Peyer's patch (tissue), 4 donors: ENCODE results near the gene KPNA2. TPM values are rescaled to one million over a fixed set of nuclear protein-coding genes. Genes with fewer than 3 reads are reported as not detected.
"Not testable (repeated sequence)": the region's sequence is repeated elsewhere in the genome, so short reads cannot be mapped to it uniquely, and the experiment has no call there.

Experiments used
- DNase-seq, 3 donors: peaks; one replicate each; pipeline ENCODE4 v3.0.0-alpha.2; 2017 to 2019
- H3K27ac ChIP-seq, 4 donors: fragments of 200-600 bp; sonication (generic); one replicate each; pipeline ENCODE4 v1.5.1; 2016 to 2019
- H3K27me3 ChIP-seq, 2 donors: fragments of 200-600 bp; sonication (generic); one replicate each; pipeline ENCODE4 v1.5.1; 2019
- H3K36me3 ChIP-seq, 3 donors: fragments of 200-600 bp; sonication (generic); one replicate each; pipeline ENCODE4 v1.5.1; 2016 to 2019
- H3K4me1 ChIP-seq, 4 donors: fragments of 200-600 bp; sonication (generic); one replicate each; pipeline ENCODE4 v1.5.1; 2016 to 2019
- H3K4me3 ChIP-seq, 4 donors: fragments of 200-600 bp; sonication (generic); 1 replicate in 3 of 4; 2 replicates in 1 of 4; pipeline ENCODE4 v1.5.1; 2016 to 2019; ENCODE audit warnings: mild to moderate bottlenecking in 1 of 4
- H3K9me3 ChIP-seq, 4 donors: fragments of 200-600 bp; sonication (generic); one replicate each; pipeline ENCODE4 v1.5.1; 2016 to 2019; ENCODE audit warnings: mild to moderate bottlenecking in 1 of 4
- POLR2A ChIP-seq, 2 donors: fragments of 450-650 bp; IDR thresholded peaks; one replicate each; pipeline ENCODE4 v1.5.1; 2017; ENCODE audit warnings: antibody characterized with exemption in 2 of 2, mild to moderate bottlenecking in 2 of 2, moderate library complexity in 2 of 2
- total RNA-seq, 4 donors: library from RNA; depleted of rRNA; stranded (reverse); fragments of >200 nt; gene quantifications; one replicate each; pipeline ENCODE4 v1.1.0, GENCODE V29; 2016
- TF ChIP-seq, protein P1 (sequence below), 6 experiments: fragments of 450-650 bp in 4 of 6; fragments of 200-600 bp in 2 of 6; sonication (generic) in 1 of 6; IDR thresholded peaks; one replicate each; pipeline ENCODE4 v1.5.1; 2017 to 2019; ENCODE audit warnings: antibody characterized with exemption in 6 of 6, mild to moderate bottlenecking in 3 of 6, moderate library complexity in 1 of 6

KPNA2 gene
- total RNA-seq, 4 donors from 2014 or later, result 11.7 to 21.5 (median 15.2) TPM

DNA sequence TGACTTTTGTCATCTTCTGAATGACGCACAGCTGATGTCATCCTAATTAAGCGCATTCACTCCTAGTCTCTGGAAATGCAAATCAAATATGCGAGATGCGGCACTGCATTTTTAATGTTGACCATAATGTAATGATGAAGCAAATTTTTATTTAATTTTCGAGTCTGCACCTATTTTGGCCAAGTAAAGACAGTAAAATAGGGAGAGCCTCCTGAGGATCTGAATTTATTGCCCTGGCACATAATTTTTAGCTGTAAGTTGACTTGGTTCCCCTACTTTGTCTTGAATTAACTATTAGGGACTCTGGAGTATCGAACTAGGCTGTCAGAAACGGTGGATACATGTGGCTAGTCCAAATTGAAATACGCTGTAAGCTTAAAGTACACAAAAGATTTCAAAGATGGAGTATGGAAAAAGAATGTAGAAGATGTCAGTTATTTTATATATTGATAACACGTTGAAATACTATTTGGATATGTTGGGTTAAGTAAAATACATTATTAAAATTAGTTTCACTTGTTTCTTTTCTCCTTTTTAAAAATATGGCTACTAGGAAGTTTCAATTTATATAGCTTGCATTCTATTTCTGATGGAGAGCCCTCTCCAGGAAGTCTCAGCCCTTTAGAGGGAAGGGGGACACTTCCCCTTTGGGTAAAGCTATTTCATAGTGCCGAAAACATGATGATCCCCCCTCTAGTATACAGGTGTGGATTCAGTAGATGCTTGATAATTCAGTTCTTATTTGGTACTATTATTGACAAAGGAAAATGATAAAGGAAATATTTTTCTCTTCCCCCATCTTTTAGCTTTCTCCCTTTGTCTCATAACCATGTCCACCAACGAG is 991 bp downstream of the KPNA2 start:
- Histone ChIP-seq H3K4me1 (peaks cover 0 to 6% (median 0%) of the 10 kb centered on the region in 4 donors), H3K4me3 (peak overlapping the region; percentile 67 to 96 (median 87)), H3K36me3 (peaks cover 0 to 24% (median 3%) of the 10 kb centered on the region in 3 donors), H3K9me3 (no peaks in the 10 kb centered on the region), H3K27ac (peak overlapping the region; percentile 72 to 87 (median 80)), H3K27me3 (no peaks in the 10 kb centered on the region)
- no peak for TF ChIP-seq POLR2A (IDR thresholded peaks at IDR 0.05)
- TF ChIP-seq, protein P1, sequence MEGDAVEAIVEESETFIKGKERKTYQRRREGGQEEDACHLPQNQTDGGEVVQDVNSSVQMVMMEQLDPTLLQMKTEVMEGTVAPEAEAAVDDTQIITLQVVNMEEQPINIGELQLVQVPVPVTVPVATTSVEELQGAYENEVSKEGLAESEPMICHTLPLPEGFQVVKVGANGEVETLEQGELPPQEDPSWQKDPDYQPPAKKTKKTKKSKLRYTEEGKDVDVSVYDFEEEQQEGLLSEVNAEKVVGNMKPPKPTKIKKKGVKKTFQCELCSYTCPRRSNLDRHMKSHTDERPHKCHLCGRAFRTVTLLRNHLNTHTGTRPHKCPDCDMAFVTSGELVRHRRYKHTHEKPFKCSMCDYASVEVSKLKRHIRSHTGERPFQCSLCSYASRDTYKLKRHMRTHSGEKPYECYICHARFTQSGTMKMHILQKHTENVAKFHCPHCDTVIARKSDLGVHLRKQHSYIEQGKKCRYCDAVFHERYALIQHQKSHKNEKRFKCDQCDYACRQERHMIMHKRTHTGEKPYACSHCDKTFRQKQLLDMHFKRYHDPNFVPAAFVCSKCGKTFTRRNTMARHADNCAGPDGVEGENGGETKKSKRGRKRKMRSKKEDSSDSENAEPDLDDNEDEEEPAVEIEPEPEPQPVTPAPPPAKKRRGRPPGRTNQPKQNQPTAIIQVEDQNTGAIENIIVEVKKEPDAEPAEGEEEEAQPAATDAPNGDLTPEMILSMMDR (IDR thresholded peaks at IDR 0.05), result no peak
- DNase-seq, result no peak

DNA sequence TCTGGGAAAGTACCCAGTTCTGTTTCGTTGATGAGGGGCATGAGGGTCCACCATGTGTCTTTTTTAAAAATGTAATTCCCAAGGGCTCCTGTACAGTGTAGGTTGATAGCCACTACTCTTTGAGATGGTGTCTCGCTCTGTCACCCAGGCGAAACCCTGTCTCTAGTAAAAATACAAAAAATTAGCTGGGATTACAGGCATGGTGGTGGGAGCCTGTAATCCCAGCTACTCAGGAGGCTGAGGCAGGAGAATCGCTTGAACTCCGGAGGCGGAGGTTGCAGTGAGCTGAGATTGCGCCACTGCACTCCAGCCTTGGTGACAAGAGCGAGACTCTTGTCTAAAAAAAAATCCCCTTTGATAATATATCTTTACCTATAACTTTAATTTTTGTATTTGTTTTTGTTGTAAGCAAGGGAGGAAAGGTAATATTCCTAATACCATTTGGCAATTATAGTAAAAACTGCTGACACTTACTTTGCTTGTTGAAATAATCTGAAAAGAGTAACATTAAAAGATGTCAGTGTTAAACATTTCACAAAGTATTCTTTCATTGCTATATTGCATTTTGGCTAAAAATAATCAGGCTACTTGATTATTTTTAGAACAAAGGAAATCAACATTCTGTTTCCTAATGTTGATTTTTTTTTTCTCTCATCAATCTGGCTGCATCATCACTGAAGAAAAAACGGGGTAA is 11.8 kb downstream of the KPNA2 start:
- no peaks in the 10 kb centered on the region for H3K9me3 ChIP-seq
- no peaks in the 10 kb centered on the region for H3K4me1 ChIP-seq
- H3K4me3 ChIP-seq, result no peak overlapping the region
- no peak for TF ChIP-seq POLR2A (IDR thresholded peaks at IDR 0.05)
- TF ChIP-seq, protein P1 (IDR thresholded peaks at IDR 0.05), result no peak
- no peak for DNase-seq
- H3K27me3 ChIP-seq, result no peaks in the 10 kb centered on the region
- peaks cover 0 to 36% (median 0%) of the 10 kb centered on the region in 3 donors for H3K36me3 ChIP-seq
- no peak overlapping the region for H3K27ac ChIP-seq

DNA sequence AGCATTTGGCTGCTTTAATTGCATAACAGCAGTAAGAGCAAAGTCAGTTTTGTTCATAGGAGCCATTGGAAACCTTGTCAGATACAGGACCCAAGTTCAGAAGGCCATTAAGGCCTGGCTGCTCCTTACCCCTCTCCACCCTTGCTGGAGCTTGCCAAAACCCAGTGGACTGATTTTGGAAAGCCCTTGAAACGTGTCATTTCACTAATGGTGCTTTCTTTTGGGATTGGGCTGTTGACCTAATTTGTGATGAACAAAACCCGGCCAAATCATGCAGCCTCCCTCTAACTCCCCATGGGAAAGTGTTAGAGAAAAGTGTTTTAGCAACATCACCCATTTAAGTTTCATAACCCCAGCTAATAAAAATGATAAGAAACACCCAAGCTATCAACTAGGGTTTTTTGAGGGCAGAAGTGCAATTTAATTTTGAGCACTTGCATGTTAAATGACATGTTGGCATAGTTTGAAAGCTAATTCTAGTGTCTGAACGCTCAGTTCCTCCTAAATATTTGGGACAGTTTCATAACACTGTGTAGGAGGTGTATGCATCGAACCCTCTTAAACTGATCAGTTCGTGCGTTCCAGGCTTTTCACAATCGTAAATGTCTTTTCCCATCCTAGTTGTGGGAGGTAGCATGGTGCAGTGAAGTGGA is 12.5 kb downstream of the KPNA2 start:
- not testable (repeated sequence) for H3K4me3 ChIP-seq, H3K9me3 ChIP-seq, H3K27me3 ChIP-seq, DNase-seq, H3K4me1 ChIP-seq, H3K27ac ChIP-seq
- H3K36me3 ChIP-seq, result peaks cover 0 to 30% (median 0%) of the 10 kb centered on the region in 3 donors

DNA sequence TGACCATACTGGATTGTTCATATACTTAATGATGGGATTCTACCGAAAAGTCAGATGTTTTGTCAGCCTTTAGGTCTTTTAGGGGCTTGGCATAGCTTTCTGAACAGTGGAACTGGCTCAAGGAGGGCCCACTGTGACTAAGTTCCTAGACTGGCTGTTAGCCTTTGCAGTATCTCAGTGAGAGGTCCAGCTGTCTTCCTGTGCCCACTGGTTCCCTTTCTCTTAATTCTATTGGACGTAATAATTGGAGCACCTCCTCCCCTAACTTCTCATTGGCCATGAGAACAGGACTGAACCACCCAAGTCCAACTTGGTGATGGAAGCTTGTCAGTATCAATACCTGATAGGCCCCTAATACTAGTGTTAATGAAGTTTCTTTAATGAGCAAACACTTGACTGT is 13.5 kb downstream of the KPNA2 start:
- Histone ChIP-seq H3K9me3 (no peaks in the 10 kb centered on the region), H3K4me3 (no peak overlapping the region), H3K4me1 (no peaks in the 10 kb centered on the region), H3K27ac (no peak overlapping the region), H3K36me3 (peaks cover 0 to 21% (median 0%) of the 10 kb centered on the region in 3 donors), H3K27me3 (no peaks in the 10 kb centered on the region)
- no peak for DNase-seq
- TF ChIP-seq, protein P1 (IDR thresholded peaks at IDR 0.05), result no peak
- TF ChIP-seq POLR2A (IDR thresholded peaks at IDR 0.05), result no peak

DNA sequence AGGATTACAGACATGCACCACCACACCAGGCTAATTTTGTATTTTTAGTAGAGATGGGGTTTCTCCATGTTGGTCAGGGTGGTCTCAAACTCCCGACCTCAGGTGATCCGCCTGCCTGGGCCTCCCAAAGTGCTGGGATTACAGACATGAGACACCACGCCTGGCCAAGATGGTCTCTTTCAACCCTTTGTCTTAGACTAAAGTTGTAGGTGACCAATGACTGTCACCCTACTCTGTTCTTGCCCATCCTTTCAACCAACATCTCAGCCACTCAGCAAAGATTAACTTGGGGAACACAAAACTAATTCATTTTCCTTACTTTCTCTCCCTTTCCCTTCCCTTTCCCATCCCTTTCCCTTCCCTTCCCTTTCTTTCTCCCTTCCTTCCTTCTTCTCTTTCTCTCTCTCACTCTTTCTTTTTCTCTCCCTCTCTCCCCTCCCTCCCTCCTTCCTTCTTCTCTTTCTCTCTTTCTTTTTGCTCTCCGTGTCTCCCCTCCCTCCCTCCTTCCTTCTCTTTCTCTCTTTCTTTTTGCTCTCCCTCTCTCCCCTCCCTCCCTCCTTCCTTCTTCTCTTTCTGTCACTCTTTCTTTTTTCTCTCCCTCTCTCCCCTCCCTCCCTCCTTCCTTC is 14.4 kb downstream of the KPNA2 start:
- not testable (repeated sequence) for DNase-seq, H3K9me3 ChIP-seq, H3K27me3 ChIP-seq, H3K27ac ChIP-seq, H3K4me1 ChIP-seq, H3K4me3 ChIP-seq
- H3K36me3 ChIP-seq, result peaks cover 0 to 11% (median 0%) of the 10 kb centered on the region in 3 donors

DNA sequence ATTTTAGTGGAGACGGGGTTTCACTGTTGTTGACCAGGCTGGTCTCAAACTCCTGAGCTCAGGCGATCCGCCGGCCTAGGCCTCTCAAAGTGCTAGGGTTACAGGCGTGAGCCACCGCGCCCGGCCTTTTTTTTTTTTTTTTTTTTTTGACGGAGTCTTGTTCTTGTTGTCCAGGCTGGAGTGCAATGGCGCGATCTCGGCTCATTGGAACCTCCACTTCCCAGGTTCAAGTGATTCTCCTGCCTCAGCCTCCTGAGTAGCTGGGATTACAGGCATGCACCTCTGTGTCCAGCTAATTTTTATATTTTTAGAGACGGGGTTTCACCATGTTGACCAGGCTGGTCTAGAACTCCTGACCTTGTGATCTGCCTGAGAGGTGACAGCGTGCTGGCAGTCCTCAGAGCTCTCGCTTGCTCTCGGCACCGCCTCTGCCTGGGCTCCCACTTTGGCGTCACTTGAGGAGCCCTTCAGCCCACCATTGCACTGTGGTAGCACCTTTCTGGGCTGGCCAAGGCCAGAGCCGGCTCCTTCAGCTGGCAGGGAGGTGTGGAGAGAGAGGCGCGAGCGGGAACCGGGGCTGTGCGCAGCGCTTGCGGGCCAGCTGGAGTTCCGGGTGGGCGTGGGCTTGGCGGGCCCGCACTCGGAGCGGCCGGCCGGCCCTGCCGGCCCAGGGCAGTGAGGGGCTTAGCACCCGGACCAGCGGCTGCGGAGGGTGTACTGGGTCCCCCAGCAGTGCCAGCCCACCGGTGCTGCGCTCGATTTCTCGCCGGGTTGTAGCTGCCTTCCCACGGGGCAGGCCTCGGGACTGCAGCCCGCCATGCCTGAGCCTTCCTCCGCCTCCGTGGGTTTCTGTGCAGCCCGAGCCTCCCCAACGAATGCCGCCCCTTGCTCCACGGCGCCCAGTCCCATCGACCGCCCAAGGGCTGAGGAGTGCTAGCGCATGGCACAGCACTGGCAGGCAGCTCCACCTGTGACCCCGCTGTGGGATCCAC is 16.1 kb downstream of the KPNA2 start:
- H3K27me3 ChIP-seq, H3K36me3 ChIP-seq, H3K9me3 ChIP-seq, DNase-seq, H3K4me1 ChIP-seq, H3K4me3 ChIP-seq, H3K27ac ChIP-seq: not testable (repeated sequence)
